Gastroesophageal sphincter (tissue), 4 donors: Measurements from ENCODE around the gene FNDC3B. TPM values are rescaled to one million over a fixed set of nuclear protein-coding genes. Genes with fewer than 3 reads are reported as not detected.

ENCODE experiments used
- ATAC-seq: fragments of 150-250 bp; one replicate; pipeline ENCODE4 v1.9.1; 2016; ENCODE audit warnings: mild to moderate bottlenecking, moderate library complexity
- H3K27ac ChIP-seq, 4 donors: fragments of 200-600 bp; sonication (generic) in 3 of 4; 1 replicate in 3 of 4; 2 replicates in 1 of 4; pipeline ENCODE4 v1.5.1; 2016 to 2019
- H3K27me3 ChIP-seq: fragments of 200-600 bp; sonication (generic); one replicate; pipeline ENCODE4 v1.5.1; 2019
- H3K36me3 ChIP-seq, 2 donors: fragments of 200-600 bp; sonication (generic); one replicate each; pipeline ENCODE4 v1.5.1; 2019; ENCODE audit warnings: control low read depth in 1 of 2
- H3K4me1 ChIP-seq, 3 donors: fragments of 200-600 bp; sonication (generic); 1 replicate in 2 of 3; 2 replicates in 1 of 3; pipeline ENCODE4 v1.5.1; 2016 to 2019; ENCODE audit warnings: control low read depth in 2 of 3
- H3K4me3 ChIP-seq, 2 donors: fragments of 200-600 bp; sonication (generic); one replicate each; pipeline ENCODE4 v1.5.1; 2019; ENCODE audit warnings: mild to moderate bottlenecking in 1 of 2, moderate library complexity in 1 of 2
- H3K9me3 ChIP-seq, 3 donors: fragments of 200-600 bp; sonication (generic); one replicate each; pipeline ENCODE4 v1.5.1; 2017 to 2019; ENCODE audit warnings: control low read depth in 2 of 3
- EP300 ChIP-seq: sonication (generic); formaldehyde crosslinking; IDR thresholded peaks from one replicate; pipeline ENCODE4 v1.6.1; 2017; ENCODE audit warnings: antibody characterized with exemption, mild to moderate bottlenecking
- POLR2A ChIP-seq, 2 donors: fragments of 450-650 bp; IDR thresholded peaks; one replicate each; pipeline ENCODE4 v1.6.1; 2017; ENCODE audit warnings: antibody characterized with exemption in 2 of 2, mild to moderate bottlenecking in 2 of 2, moderate library complexity in 1 of 2
- POLR2AphosphoS5 ChIP-seq: sonication (generic); formaldehyde crosslinking; IDR thresholded peaks from one replicate; pipeline ENCODE4 v1.6.1; 2017; ENCODE audit warnings: antibody characterized with exemption
- WGBS, 2 donors: methylation state at CpG; one replicate each; pipeline ENCODE4 v1.1.5; 2018; ENCODE audit warnings: low coverage in 1 of 2; 5-methylcytosine and 5-hydroxymethylcytosine counted together
- total RNA-seq, 4 donors: library from RNA; depleted of rRNA; stranded (reverse); fragments of >200 nt; gene quantifications; one replicate each; pipeline ENCODE4 v1.1.0, GENCODE V29; 2016
- TF ChIP-seq, protein P1 (sequence below), 4 experiments: fragments of 200-600 bp in 2 of 4; fragments of 450-650 bp in 2 of 4; sonication (generic) in 1 of 4; IDR thresholded peaks; one replicate each; pipeline ENCODE4 v1.5.1; 2017 to 2019; ENCODE audit warnings: antibody characterized with exemption in 4 of 4, mild to moderate bottlenecking in 2 of 4, moderate library complexity in 2 of 4

FNDC3B gene
- total RNA-seq, 4 donors from 2014 or later: 53.1 to 97.2 (median 70.8) TPM

DNA sequence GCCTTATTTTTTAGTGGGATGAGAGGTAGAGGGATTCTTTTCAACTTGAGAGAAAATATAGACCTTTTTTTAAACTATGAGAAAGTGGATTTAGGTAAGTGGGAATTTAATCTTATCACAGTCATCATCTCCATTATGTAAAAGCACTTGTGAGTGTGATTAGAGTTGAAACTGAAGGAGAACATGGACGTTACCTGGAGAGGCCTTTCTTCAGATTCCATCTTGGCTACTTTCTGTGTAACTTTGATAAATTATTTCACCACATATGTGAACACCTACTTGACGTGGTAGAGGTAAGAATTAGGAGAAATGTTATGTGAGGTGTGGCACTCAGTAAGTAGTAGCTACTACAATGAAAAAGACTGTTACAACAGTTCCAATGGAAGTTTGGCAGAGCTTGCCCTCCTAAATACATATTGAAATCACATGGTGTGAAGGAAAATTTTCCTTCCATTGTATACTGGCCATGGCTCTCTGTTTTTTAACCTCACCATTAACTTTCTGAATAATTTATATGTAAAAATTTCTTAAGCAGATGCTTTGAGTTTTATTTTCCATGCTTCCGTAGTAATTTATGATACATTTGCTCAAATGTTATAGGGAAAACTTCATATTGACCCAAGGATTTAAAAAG, 193.3 kb downstream of the FNDC3B start:
- no peaks in the 10 kb centered on the region for H3K9me3 ChIP-seq
- peaks cover 0 to 21% (median 0%) of the 10 kb centered on the region in 3 donors for H3K4me1 ChIP-seq
- TF ChIP-seq EP300 (no peak), POLR2AphosphoS5 (no peak), POLR2A (IDR thresholded peaks at IDR 0.05) (no peak)
- TF ChIP-seq, protein P1, sequence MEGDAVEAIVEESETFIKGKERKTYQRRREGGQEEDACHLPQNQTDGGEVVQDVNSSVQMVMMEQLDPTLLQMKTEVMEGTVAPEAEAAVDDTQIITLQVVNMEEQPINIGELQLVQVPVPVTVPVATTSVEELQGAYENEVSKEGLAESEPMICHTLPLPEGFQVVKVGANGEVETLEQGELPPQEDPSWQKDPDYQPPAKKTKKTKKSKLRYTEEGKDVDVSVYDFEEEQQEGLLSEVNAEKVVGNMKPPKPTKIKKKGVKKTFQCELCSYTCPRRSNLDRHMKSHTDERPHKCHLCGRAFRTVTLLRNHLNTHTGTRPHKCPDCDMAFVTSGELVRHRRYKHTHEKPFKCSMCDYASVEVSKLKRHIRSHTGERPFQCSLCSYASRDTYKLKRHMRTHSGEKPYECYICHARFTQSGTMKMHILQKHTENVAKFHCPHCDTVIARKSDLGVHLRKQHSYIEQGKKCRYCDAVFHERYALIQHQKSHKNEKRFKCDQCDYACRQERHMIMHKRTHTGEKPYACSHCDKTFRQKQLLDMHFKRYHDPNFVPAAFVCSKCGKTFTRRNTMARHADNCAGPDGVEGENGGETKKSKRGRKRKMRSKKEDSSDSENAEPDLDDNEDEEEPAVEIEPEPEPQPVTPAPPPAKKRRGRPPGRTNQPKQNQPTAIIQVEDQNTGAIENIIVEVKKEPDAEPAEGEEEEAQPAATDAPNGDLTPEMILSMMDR (IDR thresholded peaks at IDR 0.05): no peak
- ATAC-seq: no peak
- WGBS, 2 donors: 69 to 93% methylated on average over 3 of the region's 3 CpGs
- no peaks in the 10 kb centered on the region for H3K27me3 ChIP-seq
- no peak overlapping the region for H3K27ac ChIP-seq
- no peak overlapping the region for H3K4me3 ChIP-seq
- H3K36me3 ChIP-seq: peaks cover 0 to 4% of the 10 kb centered on the region in 2 donors

DNA sequence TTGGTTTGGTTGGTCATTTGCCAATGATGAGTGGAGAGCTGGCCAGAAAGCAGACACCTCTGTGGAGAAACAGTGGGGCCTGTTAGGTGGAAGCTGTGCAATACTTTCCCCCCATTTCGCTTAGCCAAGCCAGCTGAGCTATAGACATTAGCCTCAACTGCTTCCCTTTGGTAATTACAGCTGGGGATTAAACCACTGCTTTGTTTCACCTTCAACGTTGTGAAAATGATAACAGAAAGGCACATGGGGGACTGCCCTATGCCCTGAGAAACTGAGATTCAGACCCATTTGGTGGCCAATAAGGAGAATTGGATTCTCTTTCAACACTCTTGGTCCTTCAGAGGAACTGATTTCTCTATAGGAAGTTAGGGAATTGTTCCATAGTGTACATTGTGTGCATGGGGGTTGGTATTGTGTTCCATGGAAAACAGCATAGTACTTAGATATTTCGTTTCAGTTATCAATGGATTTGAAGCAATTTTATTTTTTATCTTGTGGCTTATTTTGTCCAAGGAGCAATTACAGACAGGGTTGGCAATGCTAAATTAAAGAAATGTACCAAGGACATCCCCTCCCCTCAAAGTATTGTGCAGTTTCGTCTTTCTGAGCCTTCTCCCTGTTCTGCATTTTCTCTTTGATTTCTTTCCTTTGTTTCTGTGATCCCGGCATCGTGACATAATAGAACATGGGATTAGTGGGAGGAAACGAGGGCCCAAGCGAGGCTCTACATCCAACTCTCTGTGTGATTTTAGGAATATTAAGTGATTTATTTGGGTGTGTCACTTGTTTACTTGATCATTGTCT, 194.3 kb downstream of the FNDC3B start:
- 80 to 82% methylated on average over 7 to 8 of the region's 8 CpGs for WGBS, 2 donors
- no peak for ATAC-seq
- no peaks in the 10 kb centered on the region for H3K27me3 ChIP-seq
- no peak overlapping the region for H3K27ac ChIP-seq
- no peak overlapping the region for H3K4me3 ChIP-seq
- H3K9me3 ChIP-seq: no peaks in the 10 kb centered on the region
- peaks cover 0 to 11% (median 0%) of the 10 kb centered on the region in 3 donors for H3K4me1 ChIP-seq
- no peaks in the 10 kb centered on the region for H3K36me3 ChIP-seq
- TF ChIP-seq POLR2AphosphoS5 (no peak), POLR2A (IDR thresholded peaks at IDR 0.05) (no peak), EP300 (no peak)
- TF ChIP-seq, protein P1 (IDR thresholded peaks at IDR 0.05): no peak

DNA sequence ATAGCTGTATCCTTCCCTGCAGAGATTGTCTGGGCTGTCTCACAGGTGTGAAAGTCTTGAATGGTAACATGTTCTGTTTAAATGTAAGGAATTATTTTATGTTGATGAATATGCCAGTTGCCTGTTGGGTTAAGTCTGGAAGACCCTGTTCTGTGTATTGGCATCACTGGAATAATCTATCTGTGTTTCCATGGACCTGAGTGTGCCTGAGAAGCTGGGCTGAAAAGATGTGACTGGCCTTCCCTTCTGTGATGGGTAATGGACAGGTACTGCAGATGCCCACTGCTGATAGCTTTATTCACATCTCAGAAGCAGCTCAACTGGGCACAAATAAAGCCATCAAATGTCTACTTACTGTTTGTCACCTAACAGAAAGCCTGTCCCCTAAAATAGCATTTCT, 196.3 kb downstream of the FNDC3B start:
- TF ChIP-seq POLR2A (IDR thresholded peaks at IDR 0.05) (no peak), POLR2AphosphoS5 (no peak), EP300 (no peak)
- TF ChIP-seq, protein P1 (IDR thresholded peaks at IDR 0.05): no peak
- H3K9me3 ChIP-seq: no peaks in the 10 kb centered on the region
- H3K4me3 ChIP-seq: no peak overlapping the region
- H3K36me3 ChIP-seq: no peaks in the 10 kb centered on the region
- H3K27ac ChIP-seq: no peak overlapping the region
- H3K4me1 ChIP-seq: peaks cover 0 to 11% (median 0%) of the 10 kb centered on the region in 3 donors
- H3K27me3 ChIP-seq: no peaks in the 10 kb centered on the region
- no peak for ATAC-seq

DNA sequence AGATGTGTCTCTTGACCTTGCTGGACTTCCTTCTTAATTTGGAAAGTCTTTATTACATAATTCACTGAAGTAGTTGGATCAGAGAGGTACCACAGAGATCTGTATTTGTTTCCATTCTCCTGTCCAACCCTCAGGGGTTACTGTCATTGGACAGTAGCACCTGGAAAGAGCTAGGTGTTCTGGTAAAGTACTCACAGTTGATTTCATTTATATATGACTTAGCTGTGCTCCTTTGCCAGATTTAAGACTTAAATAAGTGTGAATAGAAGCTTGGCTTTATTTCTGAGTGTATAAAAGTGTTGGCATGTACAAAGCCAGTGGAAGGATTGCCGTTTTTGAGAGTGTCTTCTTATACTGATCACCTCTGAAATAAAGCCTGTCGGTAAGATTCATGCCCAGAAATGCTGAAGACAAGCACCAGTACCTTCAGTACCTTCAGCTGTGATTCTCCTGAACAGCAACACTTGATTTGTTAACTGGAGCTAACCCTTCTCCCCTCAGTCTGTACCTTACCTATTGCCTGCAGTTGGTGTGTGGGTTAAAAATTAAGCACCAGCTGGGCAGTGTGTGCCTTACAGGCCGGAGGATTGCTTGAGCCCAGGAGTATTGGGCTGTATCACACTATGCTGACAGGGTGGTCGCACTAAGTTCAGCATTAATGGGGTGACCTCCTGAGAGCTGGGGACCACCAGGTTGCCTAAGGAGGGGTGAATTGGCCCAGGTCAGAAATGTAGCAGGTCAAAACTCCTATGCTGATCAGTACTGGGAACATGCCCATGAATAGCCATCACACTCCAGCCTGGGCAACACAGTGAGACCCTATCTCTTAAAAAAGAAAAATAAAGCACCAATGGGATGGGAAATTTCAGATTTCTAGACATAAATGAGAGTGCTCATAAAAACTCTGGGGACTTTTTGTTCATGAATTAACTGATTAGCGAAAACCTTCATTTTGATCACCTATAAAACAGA, 197.7 kb downstream of the FNDC3B start:
- Histone ChIP-seq H3K4me1 (peaks cover 0 to 11% (median 0%) of the 10 kb centered on the region in 3 donors), H3K36me3 (no peaks in the 10 kb centered on the region), H3K9me3 (no peaks in the 10 kb centered on the region), H3K4me3 (no peak overlapping the region), H3K27me3 (no peaks in the 10 kb centered on the region), H3K27ac (no peak overlapping the region)
- WGBS, 2 donors: 51 to 71% methylated on average over 3 of the region's 5 CpGs
- ATAC-seq: no peak
- TF ChIP-seq EP300 (no peak), POLR2A (IDR thresholded peaks at IDR 0.05) (no peak), POLR2AphosphoS5 (no peak)
- TF ChIP-seq, protein P1 (IDR thresholded peaks at IDR 0.05): no peak
